Measurements from ENCODE around the gene RAB7A.
"Not testable (repeated sequence)": the region's sequence is repeated elsewhere in the genome, so short reads cannot be mapped to it uniquely, and the experiment has no call there.

RAB7A gene

GRCh38 chr3:128749035-128749434 lies 23.1 kb downstream of the RAB7A start:
- no peak for TF ChIP-seq SPI1 (IDR thresholded peaks at IDR 0.05; ENCODE audit: borderline replicate concordance, low read depth)
- TF ChIP-seq CTCF (IDR thresholded peaks at IDR 0.05; ENCODE audit: insufficient read depth, low read length): no peak
- TF ChIP-seq GABPA (IDR thresholded peaks at IDR 0.05; ENCODE audit: low read depth): no peak
- TF ChIP-seq REST (IDR thresholded peaks at IDR 0.05; ENCODE audit: insufficient replicate concordance, low read depth): no peak
- no peak for TF ChIP-seq POLR2AphosphoS5 (IDR thresholded peaks at IDR 0.05; ENCODE audit: low read depth)
- DNase-seq (ENCODE audit: low read depth in 1 of 2, low spot score in 1 of 2): no peak
- no peak overlapping the region for H3K4me3 ChIP-seq (replicated peaks; ENCODE audit: insufficient read depth, low read length)
- H3K27me3 ChIP-seq (ENCODE audit: insufficient read depth, poor library complexity, severe bottlenecking): no peaks in the 10 kb centered on the region
- no peak overlapping the region; the same call in 1 of the 2 replicates for H3K27ac ChIP-seq (replicated peaks)

- H3K27ac ChIP-seq (replicated peaks); H3K27me3 ChIP-seq (ENCODE audit: insufficient read depth, poor library complexity, severe bottlenecking); H3K4me3 ChIP-seq (replicated peaks; ENCODE audit: insufficient read depth, low read length); DNase-seq (ENCODE audit: low read depth in 1 of 2, low spot score in 1 of 2): not testable (repeated sequence)
Measured at GRCh38 chr3:128749561-128749960, 23.6 kb downstream of the RAB7A start.

- TF ChIP-seq GABPA (IDR thresholded peaks at IDR 0.05; ENCODE audit: low read depth) (no peak), CTCF (IDR thresholded peaks at IDR 0.05; ENCODE audit: insufficient read depth, low read length) (no peak), REST (IDR thresholded peaks at IDR 0.05; ENCODE audit: insufficient replicate concordance, low read depth) (no peak), POLR2AphosphoS5 (IDR thresholded peaks at IDR 0.05; ENCODE audit: low read depth) (no peak), SPI1 (IDR thresholded peaks at IDR 0.05; ENCODE audit: borderline replicate concordance, low read depth) (no peak)
- DNase-seq (ENCODE audit: low read depth in 1 of 2, low spot score in 1 of 2): no peak
- H3K4me3 ChIP-seq (replicated peaks; ENCODE audit: insufficient read depth, low read length): no peak overlapping the region
- H3K27me3 ChIP-seq (ENCODE audit: insufficient read depth, poor library complexity, severe bottlenecking): no peaks in the 10 kb centered on the region
- no peak overlapping the region for H3K27ac ChIP-seq (replicated peaks)
Measured at GRCh38 chr3:128753715-128754114, 27.7 kb downstream of the RAB7A start.

- no peak for DNase-seq (ENCODE audit: low read depth in 1 of 2, low spot score in 1 of 2)
- no peak for TF ChIP-seq REST (IDR thresholded peaks at IDR 0.05; ENCODE audit: insufficient replicate concordance, low read depth)
- no peak for TF ChIP-seq GABPA (IDR thresholded peaks at IDR 0.05; ENCODE audit: low read depth)
- TF ChIP-seq CTCF (IDR thresholded peaks at IDR 0.05; ENCODE audit: insufficient read depth, low read length): no peak
- peak overlapping the region; percentile 65 for H3K27ac ChIP-seq (replicated peaks)
- no peaks in the 10 kb centered on the region for H3K27me3 ChIP-seq (ENCODE audit: insufficient read depth, poor library complexity, severe bottlenecking)
- H3K4me3 ChIP-seq (replicated peaks; ENCODE audit: insufficient read depth, low read length): no peak overlapping the region
Measured at GRCh38 chr3:128760042-128760441, 34.1 kb downstream of the RAB7A start.
